Superior temporal gyrus (tissue), 1 donor: ENCODE measurements around the gene NCAPG.

Experiments
- DNase-seq: peaks from one replicate; pipeline ENCODE4 v3.0.0-alpha.2; 2016; ENCODE audit errors: extremely low spot score

NCAPG gene

GRCh38 chr4:17876943-17877342 is 66.2 kb downstream of the NCAPG start:
- no peak for DNase-seq

- DNase-seq, result no peak
Observed at GRCh38 chr4:17877661-17878060, 66.9 kb downstream of the NCAPG start.

GRCh38 chr4:17884063-17884462 is 73.3 kb downstream of the NCAPG start:
- no peak for DNase-seq

DNA sequence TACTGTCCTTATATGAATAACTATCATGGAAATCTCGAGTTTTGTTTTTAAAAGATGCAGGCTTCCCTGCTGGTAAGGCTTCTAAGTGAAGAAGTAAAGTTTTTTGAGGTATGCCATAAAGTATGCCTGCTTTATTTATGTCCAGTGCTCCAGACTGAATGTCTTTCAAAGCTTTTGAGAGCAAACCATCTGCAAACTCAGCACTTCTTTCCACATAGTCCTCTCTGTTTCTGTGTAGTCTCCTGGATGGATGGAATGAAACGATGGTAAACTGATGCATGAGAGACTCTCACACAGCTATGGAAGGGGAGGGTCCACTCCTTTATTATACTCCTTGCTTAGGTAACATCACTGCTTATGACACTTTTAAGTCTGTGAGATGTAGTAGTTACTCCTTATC is 73.7 kb downstream of the NCAPG start:
- no peak for DNase-seq

GRCh38 chr4:17889692-17890091 is 78.9 kb downstream of the NCAPG start:
- no peak for DNase-seq

DNA sequence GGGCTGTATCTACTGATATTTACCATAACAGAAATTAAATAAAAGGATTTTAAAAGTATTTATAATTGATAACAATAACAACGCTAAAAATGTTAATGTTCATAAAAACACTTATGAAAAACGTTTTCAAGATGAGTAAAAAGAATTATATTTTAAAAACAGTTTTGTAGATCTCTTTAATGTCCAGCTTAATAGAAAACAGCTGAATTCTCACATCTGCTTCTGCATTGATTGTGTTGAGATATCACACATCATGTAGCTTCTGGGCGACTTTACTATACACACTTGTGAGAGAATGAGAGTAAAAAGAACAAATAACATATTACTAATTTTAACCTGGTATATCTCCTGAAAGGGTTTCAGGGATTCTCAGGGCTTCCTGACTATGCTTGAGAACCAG is 83.6 kb downstream of the NCAPG start:
- DNase-seq, result no peak
